K562 (cell line): ENCODE measurements around the gene ZFY. TPM values are rescaled to one million over a fixed set of nuclear protein-coding genes. Genes with fewer than 3 reads are reported as not detected.

Source experiments
- ATAC-seq: fragments of 200-7000 bp; cut with Tn5 transposase; 3 replicates; pipeline ENCODE4 v1.9.1; 2020; ENCODE audit warnings: moderate library complexity
- BruUV-seq: library from RNA; stranded (reverse); fragments of 400-500 nt; replicated peaks from 2 replicates; lab custom pipeline; 2021; lab: Mats Ljungman, UMichigan
- CTCF ChIA-PET: fragments of 300-600 bp; formaldehyde crosslinking; extraction: SDS; loops from one replicate; lab custom pipeline; 2021; ENCODE audit warnings: low intra/inter-chr PET ratio; lab: Yijun Ruan, JAX
- POLR2A ChIA-PET: fragments of 300-600, 350-650 bp; sonication (Branson Sonifier 250); formaldehyde crosslinking; extraction: SDS; loops from one replicate; lab custom pipeline; 2021; ENCODE audit warnings: antibody characterized with exemption, inconsistent platforms; lab: Yijun Ruan, JAX
- DNase-seq, 4 experiments: peaks; one replicate each; pipeline versions ENCODE4 v3.0.0 to v3.0.0-alpha.2; 2011 to 2018; ENCODE audit warnings: low spot score in 3 of 4, mixed read lengths in 3 of 4; ENCODE audit errors: extremely low read depth in 1 of 4
- FAIRE-seq: peaks from 2 replicates; lab custom pipeline; 2011; peaks lifted over from hg19 to GRCh38; lab: Jason Lieb, UNC
- H2AFZ ChIP-seq: 2 replicates; pipeline ENCODE4 v1.6.0; 2011; ENCODE audit warnings: low read depth, low read length, control low read depth, inconsistent platforms
- H3K27ac ChIP-seq: fragments of 200-600 bp; 3 replicates; pipeline ENCODE4 v1.8.0; 2011; ENCODE audit warnings: low read depth, mild to moderate bottlenecking, control low read depth, inconsistent platforms, low read length, moderate library complexity, mixed read lengths; ENCODE audit errors: extremely low read depth
- H3K27me3 ChIP-seq, 2 experiments: fragments of 300-600 bp in 1 of 2; 2 replicates in 1 of 2; 3 replicates in 1 of 2; pipeline versions ENCODE4 v1.6.0 to v1.8.0; 2011; ENCODE audit warnings: inconsistent platforms in 2 of 2, low read length in 2 of 2, mild to moderate bottlenecking in 1 of 2, mixed read lengths in 1 of 2, moderate library complexity in 1 of 2; ENCODE audit not compliant: control insufficient read depth in 2 of 2, insufficient read depth in 2 of 2
- H3K36me3 ChIP-seq: fragments of 300-600 bp; 3 replicates; pipeline ENCODE4 v1.8.0; 2011; ENCODE audit warnings: mild to moderate bottlenecking, low read length, inconsistent platforms; ENCODE audit not compliant: control insufficient read depth, insufficient read depth
- H3K4me1 ChIP-seq, 2 experiments: fragments of 200-600 bp in 1 of 2; replicated peaks in 1 of 2; 2 replicates in 1 of 2; 3 replicates in 1 of 2; pipeline versions ENCODE4 v1.5.1 to v1.8.0; 2011; ENCODE audit warnings: inconsistent platforms in 2 of 2, low read length in 2 of 2, mild to moderate bottlenecking in 1 of 2, mixed read lengths in 1 of 2, moderate library complexity in 1 of 2; ENCODE audit not compliant: control insufficient read depth in 2 of 2, insufficient read depth in 2 of 2
- H3K4me2 ChIP-seq: 2 replicates; pipeline ENCODE4 v1.6.1; 2011; ENCODE audit warnings: low read length, control low read depth, inconsistent platforms, mixed read lengths; ENCODE audit not compliant: insufficient read depth
- H3K4me3 ChIP-seq: fragments of 200-600 bp; sonication (generic), shearing (Covaris generic); 2 replicates; pipeline ENCODE4 v1.5.1; 2016; ENCODE audit warnings: control low read depth, inconsistent platforms
- H3K79me2 ChIP-seq: fragments of 200-600 bp; 3 replicates; pipeline ENCODE4 v1.8.0; 2011; ENCODE audit warnings: low read length, inconsistent platforms; ENCODE audit not compliant: control insufficient read depth, insufficient read depth
- H3K9ac ChIP-seq, 2 experiments: 2 replicates each; pipeline versions ENCODE4 v1.6.0 to v1.6.1; 2011; ENCODE audit warnings: low read depth in 2 of 2, low read length in 2 of 2, control low read depth in 1 of 2, inconsistent platforms in 1 of 2, mild to moderate bottlenecking in 1 of 2, mixed read lengths in 1 of 2; ENCODE audit not compliant: insufficient read depth in 1 of 2
- H3K9me1 ChIP-seq: one replicate; pipeline ENCODE4 v1.6.0; 2011; ENCODE audit warnings: inconsistent platforms, mild to moderate bottlenecking, low read length, moderate library complexity; ENCODE audit not compliant: control insufficient read depth, insufficient read depth
- H3K9me3 ChIP-seq: replicated peaks from 2 replicates; pipeline ENCODE4 v1.5.1; 2011; ENCODE audit warnings: low read depth, low read length, inconsistent platforms; ENCODE audit not compliant: control insufficient read depth, insufficient read depth
- H4K20me1 ChIP-seq: replicated peaks from 2 replicates; pipeline ENCODE4 v1.6.1; 2011; ENCODE audit warnings: low read length, inconsistent platforms, mixed read lengths; ENCODE audit not compliant: control insufficient read depth, insufficient read depth
- DMBX1 ChIP-seq: fragments of 250-450 bp; sonication (Bioruptor Pico); IDR thresholded peaks from 2 replicates; pipeline ENCODE4 v1.8.0; 2022; ENCODE audit warnings: inconsistent platforms, mild to moderate bottlenecking, moderate library complexity, borderline replicate concordance
- FUS ChIP-seq: fragments of 200-400 bp; formaldehyde crosslinking; optimal IDR thresholded peaks from 2 replicates; pipeline ENCODE3; 2017; ENCODE audit warnings: low read depth, low read length
- GATA2 ChIP-seq: sonication (generic); formaldehyde crosslinking; IDR thresholded peaks from 2 replicates; pipeline ENCODE4 v1.4.0; 2020; ENCODE audit warnings: mild to moderate bottlenecking, missing genetic modification reagents
- GTF3C2 ChIP-seq: IDR thresholded peaks from 3 replicates; pipeline ENCODE4 v1.6.1; 2011; ENCODE audit warnings: borderline replicate concordance, mild to moderate bottlenecking, moderate library complexity; ENCODE audit not compliant: insufficient read length; ENCODE audit errors: extremely low read depth
- HEY1 ChIP-seq: fragments of 250-450 bp; sonication (Bioruptor Pico); IDR thresholded peaks from 2 replicates; pipeline ENCODE4 v1.5.0; 2020; ENCODE audit warnings: mild to moderate bottlenecking, moderate library complexity, borderline replicate concordance
- MTF1 ChIP-seq: fragments of 250-450 bp; sonication (Bioruptor Pico); IDR thresholded peaks from 2 replicates; pipeline ENCODE4 v1.9.0; 2021; ENCODE audit warnings: moderate library complexity, mild to moderate bottlenecking, inconsistent platforms, borderline replicate concordance
- MXD1 ChIP-seq: fragments of 250-450 bp; sonication (Bioruptor Pico); IDR thresholded peaks from 2 replicates; pipeline ENCODE4 v1.8.0; 2021; ENCODE audit warnings: borderline replicate concordance, mild to moderate bottlenecking, moderate library complexity; ENCODE audit not compliant: poor library complexity, severe bottlenecking
- TCF7 ChIP-seq: sonication (generic); IDR thresholded peaks from 2 replicates; pipeline ENCODE4 v1.6.1; 2016; ENCODE audit warnings: antibody characterized with exemption, borderline replicate concordance
- ZBTB1 ChIP-seq: sonication (generic); formaldehyde crosslinking; IDR thresholded peaks from 2 replicates; pipeline ENCODE4 v1.8.1; 2023; ENCODE audit warnings: missing genetic modification reagents, low read depth, mild to moderate bottlenecking, borderline replicate concordance
- ZNF639 ChIP-seq, 2 experiments: fragments of 200-800 bp in 1 of 2; sonication (Bioruptor generic) in 1 of 2; sonication (generic) in 1 of 2; formaldehyde crosslinking in 1 of 2; IDR thresholded peaks in 1 of 2; conservative IDR thresholded peaks in 1 of 2; 2 replicates each; pipeline versions ENCODE4 v1.5.0 to v1.6.1; 2016 to 2020; ENCODE audit warnings: missing compliant biosample characterization in 1 of 2, missing genetic modification characterization in 1 of 2, missing genetic modification reagents in 1 of 2
- ZNF717 ChIP-seq: fragments of 250-450 bp; sonication (Bioruptor Pico); IDR thresholded peaks from 2 replicates; pipeline ENCODE4 v1.5.0; 2021
- WGBS: fragments of 100-300 bp; shearing (Covaris generic); methylation state at CpG from one replicate; pipeline ENCODE4 v1.1.6; 2016; ENCODE audit warnings: low coverage, mixed read lengths; ENCODE audit not compliant: insufficient coverage; ENCODE audit errors: missing lambda C conversion rate; 5-methylcytosine and 5-hydroxymethylcytosine counted together
- in situ Hi-C: fragments of 300-500 bp; cut with MboI; formaldehyde crosslinking; loops from 4 replicates; pipeline ENCODE4 v1.15.0; 2018; ENCODE audit warnings: inconsistent platforms, mixed read lengths
- intact Hi-C: fragments of 100-400 bp; cut with micrococcal nuclease; formaldehyde crosslinking; loops from 2 replicates; pipeline ENCODE4 v1.14.2; 2022
- polyA plus RNA-seq, 8 experiments: library from polyadenylated mRNA; depleted of rRNA in 4 of 8; stranded (reverse) in 5 of 8; unstranded in 3 of 8; fragments of >200 nt; fragmentation: Nextera tagmentation in 2 of 8; fragmentation: Illumina TruSeq in 1 of 8; extraction: Ambion mirVana in 2 of 8; extraction: Trizol in 1 of 8; gene quantifications; 2 replicates each; pipeline versions ENCODE4 v1.2.1 to v1.2.3, GENCODE V29; 2011 to 2014; ENCODE audit warnings: inconsistent platforms in 1 of 8, missing spikeins in 1 of 8
- total RNA-seq, 7 experiments: library from RNA; depleted of rRNA in 6 of 7; stranded (reverse); fragments of >200 nt in 6 of 7; fragmentation: Illumina TruSeq in 2 of 7; extraction: Trizol in 2 of 7; gene quantifications; 2 replicates each; pipeline versions ENCODE4 v1.2.1 to v1.2.3, GENCODE V29; 2011 to 2021; ENCODE audit warnings: low replicate concordance in 1 of 7

The ZFY gene
- total and polyA plus RNA-seq, 9 of the 15 experiments (the other 6 are each of a cell fraction or from before 2014, with no cell fraction given), result not detected

- intact Hi-C loops (no loop called here), in situ Hi-C loops (no loop called here)
- no peaks in the 10 kb centered on the region for H4K20me1 ChIP-seq
- H3K79me2 ChIP-seq, result no peaks in the 10 kb centered on the region
- H3K27me3 ChIP-seq, result no peaks in the 10 kb centered on the region
- ChIA-PET CTCF (no interaction called here), POLR2A (no interaction called here)
- no peak for ATAC-seq
- no peak for FAIRE-seq
- no peaks in the 10 kb centered on the region for H3K9me3 ChIP-seq
- H3K9me1 ChIP-seq, result no peaks in the 10 kb centered on the region
- no peak overlapping the region for H3K4me3 ChIP-seq
- H3K4me2 ChIP-seq, result no peak overlapping the region
- no peaks in the 10 kb centered on the region for H3K4me1 ChIP-seq
- no CpG with 5 or more reads among the region's 10 CpGs for WGBS
- no peak for TF ChIP-seq TCF7
- TF ChIP-seq GTF3C2, result no peak
- no peak for TF ChIP-seq HEY1 (CRISPR knock-in tag)
- no peak for TF ChIP-seq ZNF717
- no peak for TF ChIP-seq MXD1 (CRISPR knock-in tag)
- no peak for TF ChIP-seq ZNF639 (CRISPR knock-in tag; conservative IDR thresholded peaks at IDR 0.05 in 1 of 2, IDR thresholded peaks at IDR 0.05 in 1 of 2)
- no peak for TF ChIP-seq ZBTB1 (CRISPR knock-in tag)
- TF ChIP-seq DMBX1, result no peak
- no peak for TF ChIP-seq MTF1 (CRISPR knock-in tag)
- no peak for TF ChIP-seq FUS
- TF ChIP-seq GATA2 (CRISPR knock-in tag), result no peak
- no peak for DNase-seq
- no peak overlapping the region for H3K27ac ChIP-seq
- BruUV-seq, result no TSS peak
- H2AFZ ChIP-seq, result no peak overlapping the region
- H3K9ac ChIP-seq, result no peak overlapping the region
- H3K36me3 ChIP-seq, result no peaks in the 10 kb centered on the region
These were observed 1.1 kb upstream of the ZFY start for GRCh38 chrY:2934078-2934477.
